Liver (tissue), 9 donors: Measurements from ENCODE around the gene FASTK. TPM values are rescaled to one million over a fixed set of nuclear protein-coding genes. Genes with fewer than 3 reads are reported as not detected.
A peak's percentile ranks its signal among the peaks of the same experiment; 100 is the strongest.

Experiments used
- DNase-seq: peaks from one replicate; pipeline ENCODE4 v3.0.0-alpha.2; 2017; ENCODE audit warnings: low spot score
- H3K27ac ChIP-seq, 2 donors: one replicate each; pipeline ENCODE4 v1.7.0; 2013; ENCODE audit warnings: inconsistent platforms in 2 of 2, low read length in 2 of 2, control low read depth in 1 of 2, low read depth in 1 of 2, mild to moderate bottlenecking in 1 of 2
- H3K27me3 ChIP-seq, 4 donors: one replicate each; pipeline versions ENCODE4 v1.6.1 to v1.7.0; 2013; ENCODE audit warnings: low read length in 3 of 4, inconsistent platforms in 1 of 4, mild to moderate bottlenecking in 1 of 4, moderate library complexity in 1 of 4; ENCODE audit not compliant: control insufficient read depth in 4 of 4, insufficient read depth in 4 of 4
- H3K36me3 ChIP-seq, 4 donors: one replicate each; pipeline versions ENCODE4 v1.6.1 to v1.7.0; 2013; ENCODE audit warnings: low read length in 3 of 4, mild to moderate bottlenecking in 3 of 4, low read depth in 1 of 4, moderate library complexity in 1 of 4; ENCODE audit not compliant: control insufficient read depth in 4 of 4, insufficient read depth in 3 of 4
- H3K4me1 ChIP-seq, 4 donors: one replicate each; pipeline versions ENCODE4 v1.6.1 to v1.7.0; 2013; ENCODE audit warnings: low read length in 3 of 4, mild to moderate bottlenecking in 3 of 4, moderate library complexity in 1 of 4; ENCODE audit not compliant: control insufficient read depth in 4 of 4, insufficient read depth in 4 of 4
- H3K4me3 ChIP-seq, 3 donors: one replicate each; pipeline versions ENCODE4 v1.6.1 to v1.7.0; 2013; ENCODE audit warnings: low read length in 3 of 3, control low read depth in 1 of 3, low read depth in 1 of 3, mild to moderate bottlenecking in 1 of 3
- H3K9ac ChIP-seq, 2 donors: one replicate each; pipeline ENCODE4 v1.7.0; 2013; ENCODE audit warnings: low read length in 2 of 2, mild to moderate bottlenecking in 2 of 2, moderate library complexity in 2 of 2, control low read depth in 1 of 2, low read depth in 1 of 2
- H3K9me3 ChIP-seq, 4 donors: one replicate each; pipeline versions ENCODE4 v1.6.1 to v1.7.0; 2013; ENCODE audit warnings: low read length in 3 of 4; ENCODE audit not compliant: control insufficient read depth in 4 of 4
- CTCF ChIP-seq: fragments of 150-350 bp; IDR thresholded peaks from 2 replicates; pipeline ENCODE4 v1.5.1; 2017; ENCODE audit warnings: improper control_type of control experiment, low read depth, low read length; ENCODE audit not compliant: missing input control
- EGR1 ChIP-seq, 2 donors: IDR thresholded peaks; 2 replicates each; pipeline ENCODE4 v1.6.1; 2016 to 2018; ENCODE audit warnings: antibody characterized with exemption in 2 of 2, low read depth in 2 of 2
- FOXA2 ChIP-seq: IDR thresholded peaks from 2 replicates; pipeline ENCODE4 v1.6.1; 2016; ENCODE audit warnings: antibody characterized with exemption
- GABPA ChIP-seq, 2 donors: IDR thresholded peaks in 1 of 2; conservative IDR thresholded peaks in 1 of 2; 2 replicates each; pipeline ENCODE4 v1.6.1; 2016; ENCODE audit warnings: antibody characterized with exemption in 2 of 2, mild to moderate bottlenecking in 1 of 2, moderate library complexity in 1 of 2
- HNF4A ChIP-seq, 2 donors: conservative IDR thresholded peaks; 2 replicates each; pipeline ENCODE4 v1.6.1; 2016; ENCODE audit warnings: antibody characterized with exemption in 2 of 2, mild to moderate bottlenecking in 2 of 2
- HNF4G ChIP-seq: IDR thresholded peaks from 2 replicates; pipeline ENCODE4 v1.6.1; 2016; ENCODE audit warnings: antibody characterized with exemption
- JUND ChIP-seq, 2 donors: IDR thresholded peaks; 2 replicates each; pipeline ENCODE4 v1.6.1; 2016; ENCODE audit warnings: antibody characterized with exemption in 2 of 2
- MAX ChIP-seq: IDR thresholded peaks from 2 replicates; pipeline ENCODE4 v1.6.1; 2016; ENCODE audit warnings: antibody characterized with exemption
- RAD21 ChIP-seq, 2 donors: IDR thresholded peaks; 2 replicates each; pipeline ENCODE4 v1.6.1; 2016; ENCODE audit warnings: antibody characterized with exemption in 2 of 2, mild to moderate bottlenecking in 2 of 2
- RXRA ChIP-seq, 2 donors: IDR thresholded peaks; 2 replicates each; pipeline ENCODE4 v1.6.1; 2017 to 2018; ENCODE audit warnings: antibody characterized with exemption in 2 of 2, mild to moderate bottlenecking in 1 of 2
- SP1 ChIP-seq: IDR thresholded peaks from 2 replicates; pipeline ENCODE4 v1.6.1; 2018; ENCODE audit warnings: antibody characterized with exemption, mild to moderate bottlenecking
- TAF1 ChIP-seq: conservative IDR thresholded peaks from 2 replicates; pipeline ENCODE4 v1.6.1; 2016; ENCODE audit warnings: antibody characterized with exemption, mild to moderate bottlenecking
- ZBTB33 ChIP-seq: IDR thresholded peaks from 2 replicates; pipeline ENCODE4 v1.6.1; 2016; ENCODE audit warnings: antibody characterized with exemption
- WGBS: extraction: QIAGEN DNeasy Blood & Tissue Kit; methylation state at CpG from one replicate; pipeline ENCODE4 v1.1.7; 2013; 5-methylcytosine and 5-hydroxymethylcytosine counted together
- polyA plus RNA-seq, 2 donors: library from polyadenylated mRNA; stranded (reverse) in 1 of 2; unstranded in 1 of 2; fragments of 200-250 nt in 1 of 2; fragments of >200 nt in 1 of 2; fragmentation: Nextera tagmentation in 1 of 2; extraction: Ambion mirVana in 1 of 2; gene quantifications; one replicate each; pipeline versions ENCODE4 v1.2.1 to v1.2.3, GENCODE V29; 2013 to 2015
- total RNA-seq, 2 donors: library from RNA; depleted of rRNA; stranded (reverse); fragments of >200 nt; gene quantifications; one replicate each; pipeline ENCODE4 v1.2.3, GENCODE V29; 2014
- donor health status: healthy.
- donor health status: healthy.
- donor health status: healthy.
- donor health status: healthy.
- donor health status: healthy.

FASTK gene
- total and polyA plus RNA-seq, 4 donors, result 31.1 to 62.8 (median 43.7) TPM

GRCh38 chr7:151124481-151124880 lies 43.9 kb upstream of the FASTK start:
- TF ChIP-seq EGR1 (IDR thresholded peaks at IDR 0.05; ENCODE audit: low read depth in 2 of 2), result no peak
- TF ChIP-seq HNF4G, result no peak
- no peaks in the 10 kb centered on the region for H3K9me3 ChIP-seq
- peaks cover 2 to 30% (median 14%) of the 10 kb centered on the region in 4 donors for H3K36me3 ChIP-seq
- H3K4me3 ChIP-seq, result no peak overlapping the region
- no peaks in the 10 kb centered on the region for H3K4me1 ChIP-seq
- no peak overlapping the region for H3K9ac ChIP-seq
- no peaks in the 10 kb centered on the region for H3K27me3 ChIP-seq
- H3K27ac ChIP-seq, result no peak overlapping the region
- 87% methylated on average over 7 of the region's 7 CpGs for WGBS
- DNase-seq, result no peak

- H3K9ac ChIP-seq, result no peak overlapping the region
- DNase-seq, result peak; percentile 87
- H3K9me3 ChIP-seq, result no peaks in the 10 kb centered on the region
- no peak overlapping the region for H3K4me3 ChIP-seq
- no peaks in the 10 kb centered on the region for H3K27me3 ChIP-seq
- H3K36me3 ChIP-seq, result peaks cover 7 to 34% (median 14%) of the 10 kb centered on the region in 4 donors
- H3K27ac ChIP-seq, result peak overlapping the region in 1 of 2 donors; percentile 32
- TF ChIP-seq CTCF, result peak; percentile 93
- TF ChIP-seq SP1, result no peak
- peak; percentile 83 to 90 for TF ChIP-seq RAD21 (IDR thresholded peaks at IDR 0.05)
- no peaks in the 10 kb centered on the region for H3K4me1 ChIP-seq
- 53% methylated on average over 24 of the region's 24 CpGs for WGBS
Measured at GRCh38 chr7:151123822-151124464, 43.3 kb upstream of the FASTK start.

GRCh38 chr7:151123158-151123821 lies 42.7 kb upstream of the FASTK start:
- Histone ChIP-seq H3K36me3 (peaks cover 7 to 34% (median 12%) of the 10 kb centered on the region in 4 donors), H3K4me1 (no peaks in the 10 kb centered on the region), H3K27ac (peak overlapping the region in 1 of 2 donors; percentile 32), H3K27me3 (no peaks in the 10 kb centered on the region), H3K4me3 (no peak overlapping the region), H3K9ac (no peak overlapping the region), H3K9me3 (no peaks in the 10 kb centered on the region)
- no peak for DNase-seq
- TF ChIP-seq TAF1, result no peak
- TF ChIP-seq JUND (IDR thresholded peaks at IDR 0.05), result no peak
- peak in 1 of 2 donors; percentile 4 for TF ChIP-seq HNF4A (conservative IDR thresholded peaks at IDR 0.05)
- no peak for TF ChIP-seq FOXA2
- no peak for TF ChIP-seq HNF4G
- 92% methylated on average over 50 of the region's 50 CpGs for WGBS

GRCh38 chr7:151122796-151123157 lies 42.2 kb upstream of the FASTK start:
- no peaks in the 10 kb centered on the region for H3K9me3 ChIP-seq
- H3K4me1 ChIP-seq, result no peaks in the 10 kb centered on the region
- no peak overlapping the region for H3K27ac ChIP-seq
- no peak overlapping the region for H3K9ac ChIP-seq
- TF ChIP-seq RAD21 (IDR thresholded peaks at IDR 0.05), result no peak
- TF ChIP-seq RXRA (IDR thresholded peaks at IDR 0.05), result no peak
- TF ChIP-seq HNF4G, result no peak
- TF ChIP-seq JUND (IDR thresholded peaks at IDR 0.05), result no peak
- TF ChIP-seq HNF4A (conservative IDR thresholded peaks at IDR 0.05), result no peak
- no peak for TF ChIP-seq FOXA2
- no peak for TF ChIP-seq MAX
- TF ChIP-seq ZBTB33, result no peak
- TF ChIP-seq CTCF, result no peak
- TF ChIP-seq EGR1 (IDR thresholded peaks at IDR 0.05; ENCODE audit: low read depth in 2 of 2), result no peak
- no peak for TF ChIP-seq TAF1
- TF ChIP-seq GABPA (IDR thresholded peaks at IDR 0.05 in 1 of 2, conservative IDR thresholded peaks at IDR 0.05 in 1 of 2), result no peak
- DNase-seq, result no peak
- H3K36me3 ChIP-seq, result peaks cover 5 to 33% (median 13%) of the 10 kb centered on the region in 4 donors
- no peaks in the 10 kb centered on the region for H3K27me3 ChIP-seq
- no peak overlapping the region for H3K4me3 ChIP-seq
- WGBS, result 96% methylated on average over 29 of the region's 29 CpGs
